HTR-8/SVneo (cell line): ENCODE measurements around the gene LDLRAD4.
A peak's percentile ranks its signal among the peaks of the same experiment; 100 is the strongest.

Experiments
- DNase-seq: peaks from one replicate; pipeline ENCODE4 v3.0.0; 2011; ENCODE audit warnings: low spot score, mixed read lengths; ENCODE audit not compliant: insufficient read length
- FAIRE-seq: peaks from 2 replicates; lab custom pipeline; 2011; peaks lifted over from hg19 to GRCh38; lab: Jason Lieb, UNC

Gene LDLRAD4

DNA sequence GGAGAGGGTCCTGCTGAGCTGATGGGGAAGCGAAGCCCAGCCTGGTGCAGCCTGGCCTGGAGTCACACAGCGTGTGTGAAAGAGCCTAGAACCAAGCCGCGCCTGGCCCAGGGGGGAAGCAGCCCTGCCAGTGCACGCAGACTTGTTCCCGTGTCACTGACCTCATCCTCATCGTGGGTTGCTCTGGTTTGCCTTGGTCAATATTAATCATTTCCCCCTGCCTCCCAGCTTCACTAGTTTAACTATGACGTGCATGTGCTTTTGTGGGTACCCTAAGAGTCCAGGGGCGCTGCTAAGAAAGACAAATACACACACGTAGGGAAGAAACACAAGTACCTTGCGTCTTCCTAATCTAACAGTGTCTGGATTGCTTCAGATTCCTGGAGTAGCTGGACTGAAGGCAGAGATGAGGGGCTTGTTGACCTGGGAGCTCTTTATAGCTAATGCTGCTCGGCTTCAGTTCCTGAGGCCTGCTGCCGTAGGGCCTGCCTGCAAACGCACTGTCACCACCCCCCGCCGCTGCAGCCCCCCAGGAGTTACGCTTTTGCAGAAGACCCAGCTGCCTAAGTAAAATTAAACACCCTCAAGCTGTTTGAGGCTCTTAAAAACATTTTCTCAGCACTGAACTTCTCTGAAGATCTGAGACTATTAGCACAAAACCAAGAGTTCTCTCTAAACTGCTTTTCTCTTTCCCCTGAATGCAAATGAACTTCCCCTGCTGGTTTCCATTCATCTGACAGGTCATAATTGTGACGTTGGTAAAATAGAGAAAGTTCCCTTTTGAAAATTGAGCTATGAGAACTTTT, 348.6 kb downstream of the LDLRAD4 start:
- no peak for FAIRE-seq
- no peak for DNase-seq

DNA sequence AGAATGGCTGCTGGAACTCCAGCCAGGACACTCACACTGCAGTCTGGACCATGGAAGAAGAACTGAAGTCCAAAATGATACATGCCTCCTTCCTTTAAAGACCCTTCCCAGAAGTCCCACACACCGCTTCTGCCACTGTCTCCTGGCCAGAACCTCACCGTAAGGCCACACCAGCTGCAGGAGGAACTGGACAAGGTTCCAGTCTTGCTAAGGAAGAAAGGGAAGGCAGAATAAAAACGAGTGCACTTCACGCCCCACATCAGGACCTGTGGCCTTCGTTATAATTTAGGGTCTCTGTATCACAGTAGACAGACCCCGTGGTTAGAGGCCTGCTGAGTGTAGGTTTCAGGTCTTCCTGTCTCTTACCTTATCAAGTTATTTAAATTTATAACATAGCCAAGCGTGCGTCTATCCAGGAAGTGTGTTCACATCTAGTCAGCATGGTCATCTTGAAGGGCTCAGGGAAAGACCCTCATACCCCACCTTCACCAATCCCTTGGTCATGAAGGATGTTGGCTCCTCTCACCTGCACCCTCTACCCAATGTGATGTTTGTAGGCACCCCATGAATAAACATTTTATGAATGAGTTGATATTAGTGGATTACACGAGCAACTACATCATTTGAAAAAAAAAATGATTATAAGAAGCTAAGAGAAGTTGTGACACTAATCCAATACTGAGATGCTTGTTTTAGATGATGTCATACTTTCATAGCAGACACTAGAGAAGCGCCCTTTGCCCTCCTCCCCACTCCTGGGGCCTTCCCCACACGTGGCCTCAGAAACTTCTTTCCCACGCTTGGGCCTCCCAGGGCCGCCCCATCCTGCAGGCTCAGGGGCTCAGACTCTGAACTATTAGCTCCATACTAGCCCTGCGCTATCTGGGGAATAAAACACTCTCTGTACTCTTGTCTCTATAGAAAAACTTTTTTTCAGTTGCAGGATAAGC, 350.2 kb downstream of the LDLRAD4 start:
- DNase-seq (no peak), FAIRE-seq (no peak)

DNA sequence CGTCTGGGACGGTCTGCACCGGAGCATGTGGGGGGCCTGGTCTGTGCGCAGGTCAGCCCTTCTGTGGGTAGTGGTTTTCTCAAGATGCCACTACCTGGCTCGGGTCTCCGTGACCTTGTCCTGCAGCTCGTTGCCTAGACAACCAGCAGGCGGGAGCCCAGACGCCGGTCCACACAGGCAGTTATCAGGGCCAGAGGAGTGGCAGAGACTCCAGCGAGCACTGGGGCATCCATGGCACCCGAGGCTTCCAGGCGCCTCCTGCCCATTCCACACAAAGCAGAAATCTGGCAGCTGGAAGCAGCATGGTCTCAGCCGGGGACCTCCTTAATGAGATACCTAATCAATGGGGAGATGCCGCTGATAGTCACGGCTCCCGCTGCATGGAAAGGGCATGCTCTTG, 351.7 kb downstream of the LDLRAD4 start:
- FAIRE-seq (no peak), DNase-seq (no peak)

- DNase-seq: no peak
These were observed 352.4 kb downstream of the LDLRAD4 start for GRCh38 chr18:13570856-13571495.

DNA sequence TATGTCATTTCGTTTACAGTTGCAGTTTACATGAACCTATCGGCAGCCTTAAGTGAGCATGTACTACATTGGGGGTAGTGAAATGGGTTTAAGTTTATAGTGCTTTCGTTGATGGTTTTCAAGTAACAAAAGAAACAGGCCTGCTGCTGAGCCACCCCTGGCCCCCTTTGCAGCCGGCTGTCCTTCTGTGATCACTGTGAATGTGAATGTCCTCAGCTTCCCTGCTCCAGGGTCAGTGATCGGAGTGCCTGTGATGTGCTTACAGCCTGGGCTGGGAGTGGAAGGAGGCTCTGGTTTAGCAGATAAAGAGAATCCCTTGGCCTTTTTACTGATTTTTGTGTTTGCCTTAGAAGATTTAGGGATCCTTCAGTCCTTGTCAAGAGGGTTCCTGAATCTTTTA, 353.6 kb downstream of the LDLRAD4 start:
- no peak for FAIRE-seq
- DNase-seq: no peak

More at GRCh38 chr18:13570856-13571495, 352.4 kb downstream of the LDLRAD4 start:
- no peak for FAIRE-seq

DNA sequence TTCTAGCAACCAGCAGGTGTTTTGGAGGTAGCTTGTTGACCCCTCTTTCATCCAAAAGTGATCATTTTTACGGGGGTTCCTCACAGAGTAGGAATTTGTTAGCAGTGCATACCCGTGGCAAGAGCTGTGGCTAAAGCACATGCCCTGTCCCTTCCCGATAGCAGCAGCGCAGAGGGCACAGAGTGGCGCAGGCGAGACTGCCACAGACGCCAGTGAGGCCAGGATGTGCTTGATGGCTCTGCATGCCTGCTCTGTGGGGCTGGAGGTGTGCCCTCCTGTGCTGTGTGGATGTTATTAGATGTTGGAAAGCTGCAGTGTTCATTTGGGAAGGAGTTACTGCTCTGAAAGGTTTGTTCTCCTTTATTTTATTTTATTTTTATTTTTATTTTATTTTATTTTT, 354.2 kb downstream of the LDLRAD4 start:
- DNase-seq (no peak), FAIRE-seq (no peak)

DNA sequence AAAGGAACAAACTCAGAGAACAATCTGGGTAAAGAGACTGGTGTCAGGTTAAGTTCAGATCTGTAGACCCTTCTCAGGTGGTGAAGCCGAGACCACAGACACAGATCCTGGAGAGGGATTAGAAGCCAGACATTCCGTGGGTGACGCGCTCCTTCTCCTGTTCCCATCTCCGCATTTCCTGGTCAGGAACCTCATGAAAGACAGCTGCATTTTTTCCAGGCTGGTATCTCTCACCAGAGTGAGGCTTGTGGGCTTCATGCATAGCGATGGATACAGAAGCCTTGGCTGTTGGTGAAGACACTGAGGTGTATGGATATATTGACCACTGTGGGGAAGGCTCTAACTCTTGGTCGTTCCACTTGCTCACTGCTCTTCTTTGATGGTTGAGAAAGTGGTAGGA, 355.2 kb downstream of the LDLRAD4 start:
- FAIRE-seq (no peak), DNase-seq (no peak)

GRCh38 chr18:13574355-13574754, 355.8 kb downstream of the LDLRAD4 start:
- no peak for FAIRE-seq
- no peak for DNase-seq

DNA sequence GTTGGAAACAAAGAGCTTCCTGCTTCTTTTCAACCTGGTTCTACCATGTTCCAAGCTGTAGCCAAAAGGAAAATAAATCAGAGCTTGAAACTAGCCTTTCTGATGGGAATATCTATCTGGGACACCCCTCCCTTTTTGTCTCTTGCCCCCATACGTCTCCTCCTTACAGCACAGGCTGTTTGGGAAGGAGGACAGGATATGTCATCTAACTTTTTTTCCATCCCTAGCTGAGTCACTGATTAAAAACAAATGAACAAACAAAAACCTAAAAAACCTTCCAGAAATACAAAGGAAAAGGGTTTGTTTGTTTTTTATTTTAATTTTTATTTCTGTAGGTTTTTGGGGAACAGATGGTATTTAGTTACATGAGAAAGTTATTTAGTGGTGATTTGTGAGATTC, 356.2 kb downstream of the LDLRAD4 start:
- DNase-seq (no peak), FAIRE-seq (no peak)

- DNase-seq (no peak), FAIRE-seq (no peak)
These were observed 358.0 kb downstream of the LDLRAD4 start for GRCh38 chr18:13576598-13576997.

DNA sequence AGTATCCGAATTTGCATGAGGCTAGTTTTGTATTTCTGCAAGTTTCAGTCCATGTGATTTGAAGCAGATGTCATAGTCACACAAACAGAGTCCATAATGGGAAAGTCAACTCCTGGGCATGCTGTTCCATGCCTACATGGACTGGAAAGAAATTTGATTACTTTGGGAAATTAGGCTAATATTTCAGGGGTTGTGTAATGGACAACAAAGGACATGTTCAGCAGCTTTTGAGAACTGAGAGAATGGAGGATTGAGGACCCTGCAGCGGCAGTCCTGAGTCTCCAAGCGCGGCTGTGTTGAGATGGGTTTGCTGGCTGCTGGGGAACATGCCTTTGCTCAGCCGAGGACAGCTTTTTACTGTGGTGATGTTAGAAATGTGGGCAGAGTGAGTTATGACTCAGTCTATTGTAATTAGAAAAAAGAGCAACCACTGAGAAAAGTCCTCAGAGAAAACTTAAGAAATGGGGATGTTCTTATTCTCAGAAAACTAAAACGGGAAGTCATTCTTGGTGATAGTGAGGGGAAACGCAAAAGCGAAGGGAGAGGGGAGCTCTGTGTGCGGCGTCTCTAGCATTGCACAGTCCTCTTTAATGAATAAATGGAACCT, 358.6 kb downstream of the LDLRAD4 start:
- DNase-seq (peak; percentile 11), FAIRE-seq (no peak)

- no peak for DNase-seq
- FAIRE-seq: no peak
These were observed 359.2 kb downstream of the LDLRAD4 start for GRCh38 chr18:13577781-13578180.

DNA sequence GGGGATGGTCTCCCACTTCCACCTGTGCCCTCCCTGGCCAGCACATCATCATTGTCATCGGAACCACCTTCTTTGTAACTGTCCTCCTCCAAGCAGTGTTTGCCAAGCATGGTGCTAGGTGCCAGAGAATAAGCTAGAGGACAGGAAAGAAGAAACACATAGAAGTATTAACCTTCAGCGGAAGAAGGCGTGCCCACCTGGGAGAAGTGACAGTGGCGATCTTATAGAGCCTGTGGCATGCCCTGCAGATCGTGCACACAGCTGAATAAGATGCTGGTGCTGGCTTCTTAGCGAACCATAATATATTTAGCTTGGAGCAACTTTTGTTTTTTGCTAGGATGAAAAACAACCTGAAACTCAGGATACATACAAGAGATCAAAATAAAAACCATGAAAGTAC, 359.8 kb downstream of the LDLRAD4 start:
- DNase-seq (no peak), FAIRE-seq (no peak)

DNA sequence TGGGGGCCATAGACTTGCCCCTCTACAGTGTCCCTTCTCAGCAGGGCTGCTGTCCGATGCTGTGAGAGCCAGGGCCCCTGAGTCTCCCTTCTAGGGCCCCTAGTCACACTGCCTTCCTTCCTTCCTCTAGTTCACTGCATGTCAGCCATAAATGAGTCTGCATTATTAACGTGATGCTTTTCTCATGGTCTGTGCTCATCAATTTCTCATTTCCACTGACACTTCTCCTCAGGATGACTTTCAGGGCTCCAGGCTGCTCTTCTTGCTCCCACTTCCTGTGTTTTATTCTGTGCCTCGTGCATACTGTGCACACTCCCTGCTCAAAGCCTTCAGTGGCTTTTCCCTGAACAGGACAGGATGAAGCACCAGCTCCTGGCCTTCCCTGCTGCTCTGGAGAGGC, 361.3 kb downstream of the LDLRAD4 start:
- DNase-seq: no peak
- FAIRE-seq: no peak

DNA sequence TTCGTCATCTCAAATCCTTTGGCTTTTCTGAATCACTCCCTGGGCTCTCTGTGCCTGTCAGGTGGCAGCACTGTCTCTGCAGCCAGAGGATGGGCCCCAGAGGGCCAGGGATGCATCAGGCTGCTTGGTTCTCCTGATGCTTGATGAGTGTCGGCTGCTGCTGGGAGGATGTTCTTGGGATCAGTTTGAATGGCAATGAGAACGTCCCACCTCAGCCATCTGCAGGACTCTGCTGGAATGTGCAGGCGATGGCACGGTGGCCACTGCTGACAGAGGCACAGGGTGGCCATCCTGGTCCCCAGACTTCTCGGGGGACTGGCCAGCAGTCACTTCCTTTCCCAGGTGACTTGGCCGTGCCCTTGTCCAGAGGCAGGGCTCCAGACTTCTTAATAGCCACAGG, 361.8 kb downstream of the LDLRAD4 start:
- FAIRE-seq (no peak), DNase-seq (no peak)

DNA sequence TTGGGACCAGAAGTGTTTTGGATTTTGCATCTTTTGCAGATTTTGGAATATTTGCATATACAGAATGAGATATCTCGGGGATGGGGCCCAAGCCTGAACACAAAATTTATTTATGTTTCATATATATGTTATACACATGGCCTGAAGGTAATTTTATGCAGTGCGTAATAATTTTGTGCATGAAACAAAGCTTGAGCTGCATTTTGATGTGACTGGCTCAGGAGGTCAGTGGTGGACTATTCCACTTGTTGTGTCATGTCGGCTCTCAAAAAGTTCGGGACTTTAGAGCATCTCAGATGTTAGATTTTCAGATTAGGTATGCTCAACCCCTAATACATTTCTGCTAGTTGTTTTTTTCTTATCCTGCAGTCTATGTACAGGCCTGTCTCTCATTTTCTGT, 362.4 kb downstream of the LDLRAD4 start:
- DNase-seq: no peak
- no peak for FAIRE-seq

GRCh38 chr18:13581496-13582177, 363.1 kb downstream of the LDLRAD4 start:
- FAIRE-seq (no peak), DNase-seq (no peak)

DNA sequence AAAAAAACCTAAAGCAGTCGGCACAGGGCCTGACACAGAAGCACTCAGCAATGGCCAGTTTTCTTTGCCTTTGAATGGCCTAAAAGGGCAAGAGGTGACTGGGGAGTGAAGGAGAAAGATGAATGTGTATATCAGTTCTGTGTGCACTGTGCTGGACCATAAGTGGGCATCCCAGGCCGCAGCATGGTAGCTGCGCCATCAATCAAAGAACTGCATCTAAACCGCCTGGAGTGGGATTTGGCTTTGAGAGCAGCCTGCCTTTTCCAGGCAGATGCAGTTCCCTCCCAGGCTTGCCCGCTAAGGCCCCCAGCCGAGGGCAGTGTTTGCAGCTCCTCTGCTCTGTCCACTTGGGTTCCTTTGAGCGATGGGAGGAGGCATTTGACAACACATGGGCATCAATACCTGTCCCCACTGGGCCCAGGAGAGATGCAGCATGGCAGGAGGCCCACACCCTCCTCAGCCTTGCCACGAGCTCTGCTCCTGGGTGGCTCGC, 363.7 kb downstream of the LDLRAD4 start:
- DNase-seq (no peak), FAIRE-seq (no peak)
